Retinal pigment epithelial cell (primary cell): Measurements from ENCODE around the gene AHCYL1.

Experiments
- DNase-seq: peaks from one replicate; pipeline ENCODE4 v3.0.0-alpha.2; 2010; ENCODE audit warnings: low read depth
- H3K4me3 ChIP-seq: 2 replicates; pipeline ENCODE4 v1.5.1; 2011; ENCODE audit warnings: mild to moderate bottlenecking, low read length, control low read depth, moderate library complexity
- CTCF ChIP-seq: conservative IDR thresholded peaks from 2 replicates; pipeline ENCODE4 v1.5.1; 2011; ENCODE audit warnings: low read depth, low read length, control low read depth, inconsistent platforms

AHCYL1 gene

GRCh38 chr1:109959974-109960744 lies 24.4 kb upstream of the AHCYL1 start:
- peak; percentile 31 for TF ChIP-seq CTCF
- no peak for DNase-seq
- H3K4me3 ChIP-seq: no peak overlapping the region

- no peak for TF ChIP-seq CTCF
- DNase-seq: no peak
- H3K4me3 ChIP-seq: no peak overlapping the region
These were observed 23.8 kb upstream of the AHCYL1 start for GRCh38 chr1:109960745-109961094.

GRCh38 chr1:109963864-109964263 lies 20.7 kb upstream of the AHCYL1 start:
- no peak overlapping the region for H3K4me3 ChIP-seq
- no peak for TF ChIP-seq CTCF
- DNase-seq: no peak

GRCh38 chr1:109969146-109969829 lies 15.3 kb upstream of the AHCYL1 start:
- no peak for DNase-seq
- no peak for TF ChIP-seq CTCF
- H3K4me3 ChIP-seq: no peak overlapping the region

GRCh38 chr1:109969907-109970306 lies 14.7 kb upstream of the AHCYL1 start:
- DNase-seq: no peak
- TF ChIP-seq CTCF: no peak
- H3K4me3 ChIP-seq: no peak overlapping the region

- no peak for DNase-seq
- no peak for TF ChIP-seq CTCF
- H3K4me3 ChIP-seq: no peak overlapping the region
These were observed 13.0 kb upstream of the AHCYL1 start for GRCh38 chr1:109971559-109971958.

GRCh38 chr1:109974191-109974590 lies 10.4 kb upstream of the AHCYL1 start:
- DNase-seq: no peak
- no peak overlapping the region for H3K4me3 ChIP-seq
- no peak for TF ChIP-seq CTCF
